HepG2 (cell line): ENCODE measurements around the gene AUH. TPM values are rescaled to one million over a fixed set of nuclear protein-coding genes. Genes with fewer than 3 reads are reported as not detected.

Experiments
- ATF4 ChIP-seq, 2 experiments: fragments of 450-650 bp in 1 of 2; sonication (generic) in 1 of 2; formaldehyde crosslinking; IDR thresholded peaks; 2 replicates each; pipeline versions ENCODE4 v1.5.0 to v1.8.0; 2020 to 2022; ENCODE audit warnings: mild to moderate bottlenecking in 1 of 2, missing genetic modification reagents in 1 of 2
- CC2D1A ChIP-seq: sonication (generic); formaldehyde crosslinking; IDR thresholded peaks from 2 replicates; pipeline ENCODE4 v1.8.1; 2023; ENCODE audit warnings: mild to moderate bottlenecking, missing genetic modification reagents
- CREB1 ChIP-seq, 2 experiments: fragments of 450-650 bp in 1 of 2; IDR thresholded peaks; 2 replicates each; pipeline ENCODE4 v1.6.1; 2016 to 2017; ENCODE audit warnings: control low read depth in 1 of 2, mild to moderate bottlenecking in 1 of 2, missing compliant biosample characterization in 1 of 2, missing genetic modification characterization in 1 of 2
- EEA1 ChIP-seq: sonication (generic); formaldehyde crosslinking; IDR thresholded peaks from 2 replicates; pipeline ENCODE4 v1.5.1; 2020; ENCODE audit warnings: mild to moderate bottlenecking, missing genetic modification reagents, borderline replicate concordance
- ETV5 ChIP-seq: IDR thresholded peaks from 2 replicates; pipeline ENCODE4 v1.6.1; 2018; ENCODE audit warnings: missing biosample characterization, missing genetic modification reagents, inconsistent platforms, borderline replicate concordance
- IKZF1 ChIP-seq: fragments of 450-650 bp; IDR thresholded peaks from 2 replicates; pipeline ENCODE4 v1.7.1; 2016
- KDM1A ChIP-seq: IDR thresholded peaks from 2 replicates; pipeline ENCODE4 v1.6.1; 2016; ENCODE audit warnings: missing compliant biosample characterization
- KDM2A ChIP-seq: sonication (generic); formaldehyde crosslinking; IDR thresholded peaks from 2 replicates; pipeline ENCODE4 v1.4.0; 2020; ENCODE audit warnings: low read depth, missing genetic modification reagents, borderline replicate concordance
- MEIS1 ChIP-seq: sonication (generic); formaldehyde crosslinking; IDR thresholded peaks from 2 replicates; pipeline ENCODE4 v1.9.0; 2021; ENCODE audit warnings: mild to moderate bottlenecking, missing genetic modification reagents, moderate library complexity, borderline replicate concordance
- MTA3 ChIP-seq: sonication (generic); formaldehyde crosslinking; IDR thresholded peaks from 2 replicates; pipeline ENCODE4 v1.4.0; 2020; ENCODE audit warnings: missing genetic modification reagents
- NCOA1 ChIP-seq: sonication (generic); formaldehyde crosslinking; IDR thresholded peaks from 2 replicates; pipeline ENCODE4 v1.9.0; 2021; ENCODE audit warnings: missing genetic modification reagents
- NFYC ChIP-seq: IDR thresholded peaks from 2 replicates; pipeline ENCODE4 v1.6.1; 2016; ENCODE audit warnings: missing genetic modification reagents, missing compliant biosample characterization
- PPARG ChIP-seq: conservative IDR thresholded peaks from 2 replicates; pipeline ENCODE4 v1.6.1; 2016; ENCODE audit warnings: missing biosample characterization, missing genetic modification reagents
- RNF2 ChIP-seq: fragments of 450-650 bp; conservative IDR thresholded peaks from 2 replicates; pipeline ENCODE4 v1.6.1; 2016; ENCODE audit warnings: low read depth
- RXRA ChIP-seq: sonication (generic); formaldehyde crosslinking; IDR thresholded peaks from 2 replicates; pipeline ENCODE4 v1.5.1; 2020; ENCODE audit warnings: missing genetic modification reagents
- SIN3A ChIP-seq: IDR thresholded peaks from 2 replicates; pipeline ENCODE4 v1.6.1; 2011; ENCODE audit warnings: low read depth, mild to moderate bottlenecking, control low read depth, low read length, borderline replicate concordance
- SMAD9 ChIP-seq: sonication (generic); formaldehyde crosslinking; IDR thresholded peaks from 2 replicates; pipeline ENCODE4 v1.5.1; 2020; ENCODE audit warnings: mild to moderate bottlenecking, missing genetic modification reagents
- TCF12 ChIP-seq, 2 experiments: fragments of 450-650 bp in 1 of 2; sonication (generic) in 1 of 2; formaldehyde crosslinking in 1 of 2; IDR thresholded peaks; 2 replicates each; pipeline versions ENCODE4 v1.6.1 to v1.8.0; 2017 to 2022; ENCODE audit warnings: antibody characterized with exemption in 1 of 2, mild to moderate bottlenecking in 1 of 2, missing genetic modification reagents in 1 of 2, moderate library complexity in 1 of 2
- TMF1 ChIP-seq: sonication (generic); formaldehyde crosslinking; IDR thresholded peaks from 2 replicates; pipeline ENCODE4 v1.8.1; 2022; ENCODE audit warnings: low read depth, missing genetic modification reagents
- USF2 ChIP-seq, 2 experiments: sonication (generic) in 1 of 2; formaldehyde crosslinking in 1 of 2; IDR thresholded peaks; 2 replicates each; pipeline versions ENCODE4 v1.5.1 to v1.6.1; 2011 to 2020; ENCODE audit warnings: borderline replicate concordance in 1 of 2, low read depth in 1 of 2, low read length in 1 of 2, mild to moderate bottlenecking in 1 of 2, missing genetic modification reagents in 1 of 2, moderate library complexity in 1 of 2
- ZFAT ChIP-seq: sonication (generic); formaldehyde crosslinking; conservative IDR thresholded peaks from 2 replicates; pipeline ENCODE4 v1.8.1; 2023; ENCODE audit warnings: missing genetic modification reagents, inconsistent platforms
- ZFP41 ChIP-seq: sonication (generic); formaldehyde crosslinking; IDR thresholded peaks from 2 replicates; pipeline ENCODE4 v1.4.0; 2020; ENCODE audit warnings: mild to moderate bottlenecking, missing genetic modification reagents, borderline replicate concordance
- ZNF207 ChIP-seq: fragments of 450-650 bp; IDR thresholded peaks from 2 replicates; pipeline ENCODE4 v1.6.1; 2016; ENCODE audit warnings: antibody characterized with exemption, borderline replicate concordance
- ZNF562 ChIP-seq: sonication (generic); formaldehyde crosslinking; IDR thresholded peaks from 2 replicates; pipeline ENCODE4 v1.8.0; 2022; ENCODE audit warnings: missing genetic modification reagents, borderline replicate concordance
- ZNF749 ChIP-seq: sonication (generic); formaldehyde crosslinking; IDR thresholded peaks from 2 replicates; pipeline ENCODE4 v1.8.0; 2022; ENCODE audit warnings: mild to moderate bottlenecking, missing genetic modification reagents, moderate library complexity, borderline replicate concordance
- ZNF776 ChIP-seq: sonication (generic); formaldehyde crosslinking; IDR thresholded peaks from 2 replicates; pipeline ENCODE4 v1.4.0; 2020; ENCODE audit warnings: mild to moderate bottlenecking, missing genetic modification reagents
- ZNF777 ChIP-seq: sonication (generic); formaldehyde crosslinking; IDR thresholded peaks from 2 replicates; pipeline ENCODE4 v1.4.0; 2020; ENCODE audit warnings: missing genetic modification reagents
- polyA plus RNA-seq, 8 experiments: library from polyadenylated mRNA; depleted of rRNA in 3 of 8; stranded (reverse) in 7 of 8; unstranded in 1 of 8; fragments of >200 nt; fragmentation: Illumina TruSeq in 4 of 8; extraction: Trizol in 4 of 8; gene quantifications; 2 replicates each; pipeline versions ENCODE4 v1.2.1 to v1.2.3, GENCODE V29; 2011 to 2016; ENCODE audit warnings: low read depth in 4 of 8, missing spikeins in 1 of 8, mixed read lengths in 1 of 8; ENCODE audit not compliant: insufficient read depth in 1 of 8
- total RNA-seq, 5 experiments: library from RNA; depleted of rRNA; stranded (reverse); fragments of >200 nt; fragmentation: Illumina TruSeq; extraction: Trizol; gene quantifications; 2 replicates each; pipeline ENCODE4 v1.2.3, GENCODE V29; 2016; ENCODE audit warnings: low read depth in 1 of 5
- TF ChIP-seq, protein P1 (sequence below): sonication (generic); formaldehyde crosslinking; IDR thresholded peaks from 2 replicates; pipeline ENCODE4 v1.9.0; 2022; ENCODE audit warnings: missing genetic modification reagents, mild to moderate bottlenecking, borderline replicate concordance

The AUH gene
- total and polyA plus RNA-seq, 2 of the 13 experiments (the other 11 are each of a cell fraction or from before 2014, with no cell fraction given), result 25.8 to 31.9 TPM

DNA sequence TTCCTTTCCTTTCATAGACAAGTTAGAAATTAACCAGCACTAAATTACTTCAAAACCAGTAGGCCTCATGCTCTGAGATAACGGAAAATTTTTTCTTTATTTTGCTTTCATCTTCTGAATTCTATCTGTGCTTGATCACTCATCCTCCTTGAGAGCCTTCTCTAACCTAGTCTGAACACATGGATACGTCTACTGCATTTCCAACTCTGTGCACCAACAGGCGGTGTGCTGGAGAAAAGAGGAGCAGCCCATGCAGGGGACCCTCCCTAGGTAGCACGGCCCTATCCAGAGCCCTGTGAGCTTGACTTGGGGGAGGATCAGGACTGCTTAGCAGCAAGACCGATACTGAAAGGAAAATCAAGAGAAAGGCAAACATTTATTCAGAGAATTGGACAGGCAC lies 149.8 kb downstream of the AUH start (continued):
- TF ChIP-seq ZNF562 (no peak), KDM2A (CRISPR knock-in tag) (no peak), MTA3 (CRISPR knock-in tag) (no peak), ZFAT (CRISPR knock-in tag) (no peak), NCOA1 (CRISPR knock-in tag) (no peak), EEA1 (CRISPR knock-in tag) (no peak), ETV5 (no peak), ZNF207 (no peak), KDM1A (no peak), ZNF777 (CRISPR knock-in tag) (no peak), CC2D1A (CRISPR knock-in tag) (no peak), USF2 (IDR thresholded peaks at IDR 0.05; ENCODE audit: low read depth, low read length) (no peak), USF2 (CRISPR knock-in tag; IDR thresholded peaks at IDR 0.05; ENCODE audit: borderline replicate concordance) (no peak), ATF4 (CRISPR knock-in tag; IDR thresholded peaks at IDR 0.05) (no peak), TMF1 (CRISPR knock-in tag) (no peak), RXRA (no peak), ZNF776 (CRISPR knock-in tag) (no peak), CREB1 (IDR thresholded peaks at IDR 0.05) (no peak), CREB1 (CRISPR knock-in tag; IDR thresholded peaks at IDR 0.05) (no peak), ZNF749 (CRISPR knock-in tag) (no peak), RNF2 (no peak), TCF12 (IDR thresholded peaks at IDR 0.05) (no peak), TCF12 (CRISPR knock-in tag; IDR thresholded peaks at IDR 0.05) (no peak), IKZF1 (no peak), NFYC (no peak), SIN3A (no peak), PPARG (CRISPR knock-in tag) (no peak), MEIS1 (CRISPR knock-in tag) (no peak), ZFP41 (CRISPR knock-in tag) (no peak), SMAD9 (CRISPR knock-in tag) (no peak)
- TF ChIP-seq, protein P1, sequence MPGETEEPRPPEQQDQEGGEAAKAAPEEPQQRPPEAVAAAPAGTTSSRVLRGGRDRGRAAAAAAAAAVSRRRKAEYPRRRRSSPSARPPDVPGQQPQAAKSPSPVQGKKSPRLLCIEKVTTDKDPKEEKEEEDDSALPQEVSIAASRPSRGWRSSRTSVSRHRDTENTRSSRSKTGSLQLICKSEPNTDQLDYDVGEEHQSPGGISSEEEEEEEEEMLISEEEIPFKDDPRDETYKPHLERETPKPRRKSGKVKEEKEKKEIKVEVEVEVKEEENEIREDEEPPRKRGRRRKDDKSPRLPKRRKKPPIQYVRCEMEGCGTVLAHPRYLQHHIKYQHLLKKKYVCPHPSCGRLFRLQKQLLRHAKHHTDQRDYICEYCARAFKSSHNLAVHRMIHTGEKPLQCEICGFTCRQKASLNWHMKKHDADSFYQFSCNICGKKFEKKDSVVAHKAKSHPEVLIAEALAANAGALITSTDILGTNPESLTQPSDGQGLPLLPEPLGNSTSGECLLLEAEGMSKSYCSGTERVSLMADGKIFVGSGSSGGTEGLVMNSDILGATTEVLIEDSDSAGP, result no peak
